Activated B cell treated with CpG ODN at 0.5 μM for 24 hours (primary cell): ENCODE measurements around the gene UBE2N. TPM values are rescaled to one million over a fixed set of nuclear protein-coding genes. Genes with fewer than 3 reads are reported as not detected.
"Not testable (repeated sequence)": the region's sequence is repeated elsewhere in the genome, so short reads cannot be mapped to it uniquely, and the experiment has no call there.

Experiments
- ATAC-seq: fragments of 200-7000 bp; cut with Tn5 transposase; one replicate; pipeline ENCODE4 v1.10.0; 2021; ENCODE audit warnings: low read depth, mild to moderate bottlenecking, moderate library complexity
- CTCF ChIA-PET: fragments of 350-600 bp; sonication (Branson Sonifier 250); formaldehyde crosslinking; loops from one replicate; lab custom pipeline; 2021; ENCODE audit warnings: antibody characterized with exemption; lab: Charles Lee
- POLR2A ChIA-PET: fragments of 350-600 bp; sonication (Branson Sonifier 250); formaldehyde crosslinking; loops from one replicate; lab custom pipeline; 2021; ENCODE audit warnings: antibody characterized with exemption; lab: Charles Lee
- DNase-seq: peaks from one replicate; pipeline ENCODE4 v3.0.0; 2022
- H3K27ac Mint-ChIP-seq: one replicate; pipeline ENCODE4 v1.8.0; 2020; ENCODE audit warnings: mixed read lengths
- H3K27me3 Mint-ChIP-seq: one replicate; pipeline ENCODE4 v1.8.0; 2021; ENCODE audit warnings: mixed read lengths
- H3K36me3 Mint-ChIP-seq: one replicate; pipeline ENCODE4 v1.8.0; 2021; ENCODE audit warnings: low read depth, mixed read lengths
- H3K4me1 Mint-ChIP-seq: one replicate; pipeline ENCODE4 v1.8.0; 2021; ENCODE audit warnings: mixed read lengths
- H3K4me3 Mint-ChIP-seq: one replicate; pipeline ENCODE4 v1.8.0; 2020; ENCODE audit warnings: mild to moderate bottlenecking, mixed read lengths
- H3K9me3 Mint-ChIP-seq: one replicate; pipeline ENCODE4 v1.8.0; 2020; ENCODE audit warnings: mixed read lengths
- CTCF ChIP-seq: fragments of 200-600 bp; IDR thresholded peaks from one replicate; pipeline ENCODE4 v1.8.0; 2022; ENCODE audit warnings: antibody characterized with exemption, mild to moderate bottlenecking
- intact Hi-C: fragments of 100-400 bp; cut with micrococcal nuclease; formaldehyde crosslinking; loops from one replicate; pipeline ENCODE4 v1.15.1; 2024
- total RNA-seq: library from RNA; stranded (reverse); gene quantifications from 2 replicates; pipeline ENCODE4 v1.2.3, GENCODE V29; 2022

UBE2N gene
- total RNA-seq, 1 donor from 2014 or later: 152 TPM

DNA sequence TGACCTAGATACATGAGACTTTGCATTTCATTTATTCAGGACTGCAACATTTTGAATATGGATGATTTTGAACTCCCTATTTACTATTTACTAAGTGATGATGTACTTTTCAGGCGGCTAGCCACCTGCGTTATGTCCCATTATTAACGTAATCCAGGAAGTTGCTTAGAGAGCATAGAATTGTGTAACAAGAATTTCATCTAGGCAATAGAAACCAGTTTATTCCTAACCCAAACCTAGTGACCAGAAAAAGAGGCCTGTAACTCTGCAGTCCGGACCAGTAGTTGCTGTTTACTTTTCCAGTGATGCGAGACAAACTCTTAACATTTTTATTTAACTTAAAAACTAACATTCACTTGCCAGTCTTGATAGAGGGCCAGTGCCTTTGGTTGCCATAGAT is 51.7 kb downstream of the UBE2N start:
- no peak for DNase-seq
- Mint-ChIP-seq H3K9me3 (no peaks in the 10 kb centered on the region), H3K27me3 (no peaks in the 10 kb centered on the region), H3K36me3 (peaks cover 8% of the 10 kb centered on the region), H3K4me3 (no peak overlapping the region), H3K4me1 (peaks cover 59% of the 10 kb centered on the region), H3K27ac (peak overlapping the region; percentile 51)
- intact Hi-C loops: no loop called here
- POLR2A ChIA-PET: interaction anchor here (0.7 kb wide), 1 partner anchor 26 kb away, joined by 3 read pairs; no protein-coding TSS in a partner anchor
- no peak for TF ChIP-seq CTCF
- CTCF ChIA-PET: interaction anchor here (1.0 to 3.8 kb wide), 6 partner anchors 10 to 403 kb away, joined by 3 to 11 read pairs (median 4); no protein-coding TSS in a partner anchor
- ATAC-seq: no peak

DNA sequence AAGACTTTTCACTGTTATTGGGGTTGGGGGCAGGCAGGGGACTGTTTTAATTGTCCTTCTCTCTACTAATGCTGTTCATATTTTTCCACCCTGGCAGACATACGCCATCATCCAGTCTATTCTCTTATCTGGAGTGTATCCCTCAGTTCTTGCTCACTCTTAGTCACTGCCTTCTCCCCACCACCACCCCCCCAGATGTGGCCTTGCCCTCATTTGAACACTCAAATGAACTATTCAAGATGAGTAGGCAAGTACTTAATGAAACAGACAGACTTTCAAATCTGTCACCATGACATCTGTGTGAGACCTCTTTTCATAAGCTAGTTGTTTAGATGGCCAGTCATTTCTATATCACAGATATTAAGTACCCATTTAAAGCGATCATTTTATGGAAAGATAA is 54.0 kb downstream of the UBE2N start:
- TF ChIP-seq CTCF: no peak
- ChIA-PET CTCF (interaction anchor here (3.2 to 3.8 kb wide), 2 partner anchors 9 to 400 kb away, joined by 11 to 13 read pairs; no protein-coding TSS in a partner anchor), POLR2A (interaction anchor here (0.6 kb wide), 1 partner anchor 453 kb away, joined by 3 read pairs; no protein-coding TSS in a partner anchor)
- Mint-ChIP-seq H3K27ac (no peak overlapping the region), H3K9me3 (no peaks in the 10 kb centered on the region), H3K27me3 (no peaks in the 10 kb centered on the region), H3K4me1 (peaks cover 63% of the 10 kb centered on the region), H3K36me3 (peaks cover 6% of the 10 kb centered on the region), H3K4me3 (no peak overlapping the region)
- intact Hi-C loops: loop anchor here (1.0 kb wide), 1 partner anchor 8 kb away; no protein-coding TSS in a partner anchor
- ATAC-seq: no peak
- DNase-seq: no peak

DNA sequence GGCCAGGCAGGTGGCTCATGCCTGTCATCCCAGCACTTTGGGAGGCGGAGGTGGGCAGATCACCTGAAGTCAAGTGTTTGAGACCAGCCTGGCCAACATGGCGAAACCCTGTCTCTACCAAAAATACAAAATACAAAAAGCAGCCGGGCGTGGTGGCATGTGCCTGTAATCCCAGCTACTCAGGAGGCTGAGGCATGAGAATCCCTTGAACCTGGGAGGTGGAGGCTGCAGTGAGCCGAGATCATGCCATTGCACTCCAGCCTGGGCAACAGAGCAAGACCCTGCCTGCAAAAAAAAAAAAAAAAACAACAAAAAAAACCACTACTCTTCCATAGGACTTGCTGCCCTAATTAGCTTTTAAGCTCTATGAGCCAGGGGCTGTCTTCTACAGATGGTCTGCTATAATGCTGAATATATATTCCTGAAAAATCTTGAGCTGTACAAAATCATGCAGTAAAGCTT is 59.7 kb downstream of the UBE2N start:
- POLR2A ChIA-PET: interaction anchor here (0.7 kb wide), 1 partner anchor 981 kb away, joined by 7 read pairs; no protein-coding TSS in a partner anchor
- not testable (repeated sequence) for H3K4me3 Mint-ChIP-seq

DNA sequence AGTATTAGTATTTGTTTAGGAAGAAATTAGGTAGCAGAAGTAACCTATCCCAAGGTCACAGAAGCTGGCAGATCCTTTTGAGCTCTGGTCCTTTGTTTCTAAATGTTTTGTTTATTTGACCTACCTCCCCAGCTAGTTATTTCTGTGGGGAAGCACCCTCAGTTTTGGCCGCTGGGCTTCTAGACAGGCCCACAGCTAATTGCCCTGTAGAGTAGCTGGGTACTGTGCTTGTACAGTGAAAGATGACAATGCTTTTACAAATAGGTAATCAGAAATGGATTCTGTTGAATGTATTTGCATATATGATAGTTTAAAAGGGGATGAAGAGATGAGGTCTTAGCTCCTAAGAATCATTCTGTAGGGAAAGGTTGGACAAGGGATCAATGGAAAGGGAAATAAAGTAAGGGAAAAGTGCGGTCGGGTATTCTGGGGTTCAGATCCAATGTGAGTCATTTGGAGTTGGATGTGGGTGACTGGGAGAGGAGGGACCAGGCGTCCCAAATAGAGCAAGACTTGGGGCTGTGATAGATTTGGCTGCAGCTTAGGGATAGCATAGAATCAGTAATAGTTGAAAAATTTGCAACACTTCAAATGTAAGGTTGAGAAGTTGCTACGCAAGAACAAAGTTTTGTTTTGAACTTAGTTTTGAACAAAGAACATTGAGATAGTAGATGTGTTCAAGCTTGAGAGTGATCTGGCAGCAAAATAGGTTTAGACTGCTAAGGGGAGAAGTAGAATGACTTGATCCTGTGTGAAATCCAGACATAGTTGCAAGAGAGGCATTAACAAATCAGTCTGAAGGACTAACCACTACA is 60.4 kb downstream of the UBE2N start:
- POLR2A ChIA-PET: interaction anchor here (1.2 to 1.5 kb wide), 2 partner anchors 242 to 394 kb away, joined by 4 read pairs; no protein-coding TSS in a partner anchor
- Mint-ChIP-seq H3K27me3 (no peaks in the 10 kb centered on the region), H3K4me1 (peaks cover 50% of the 10 kb centered on the region), H3K36me3 (peaks cover 9% of the 10 kb centered on the region), H3K27ac (no peak overlapping the region), H3K4me3 (peak overlapping the region; percentile 7), H3K9me3 (no peaks in the 10 kb centered on the region)
- DNase-seq (no peak), ATAC-seq (no peak)
- intact Hi-C loops: loop anchor here (2.0 kb wide), 1 partner anchor 15 kb away; no protein-coding TSS in a partner anchor
- CTCF ChIA-PET: interaction anchor here (0.6 to 6.0 kb wide), 14 partner anchors 16 to 720 kb away, joined by 3 to 47 read pairs (median 4); no protein-coding TSS in a partner anchor
- TF ChIP-seq CTCF: no peak

More for the DNA sequence above, 59.7 kb downstream of the UBE2N start:
- DNase-seq, H3K36me3 Mint-ChIP-seq, H3K27me3 Mint-ChIP-seq, H3K27ac Mint-ChIP-seq, H3K9me3 Mint-ChIP-seq, ATAC-seq: not testable (repeated sequence)
- H3K4me1 Mint-ChIP-seq: peaks cover 52% of the 10 kb centered on the region
- intact Hi-C loops: loop anchor here (2.0 kb wide), 1 partner anchor 15 kb away; no protein-coding TSS in a partner anchor
- CTCF ChIA-PET: interaction anchor here (1.8 to 6.0 kb wide), 5 partner anchors 15 to 719 kb away, joined by 4 to 47 read pairs (median 31); no protein-coding TSS in a partner anchor

- POLR2A ChIA-PET: interaction anchor here (1.2 to 1.5 kb wide), 2 partner anchors 242 to 393 kb away, joined by 4 read pairs; no protein-coding TSS in a partner anchor
- CTCF ChIA-PET: interaction anchor here (0.6 to 6.0 kb wide), 17 partner anchors 10 to 721 kb away, joined by 3 to 47 read pairs (median 3); no protein-coding TSS in a partner anchor
- Mint-ChIP-seq H3K27ac (peak overlapping the region; percentile 100), H3K4me1 (peaks cover 50% of the 10 kb centered on the region), H3K36me3 (peaks cover 9% of the 10 kb centered on the region), H3K27me3 (no peaks in the 10 kb centered on the region), H3K4me3 (peak overlapping the region; percentile 100), H3K9me3 (no peaks in the 10 kb centered on the region)
- no peak for TF ChIP-seq CTCF
- intact Hi-C loops: loop anchor here (1.0 to 2.0 kb wide), 4 partner anchors 16 to 393 kb away; no protein-coding TSS in a partner anchor
- DNase-seq (no peak), ATAC-seq (no peak)
Observed at GRCh38 chr12:93380480-93381121, 61.1 kb downstream of the UBE2N start.
